IMR-90 (cell line): ENCODE results near the gene DHCR7. TPM values are rescaled to one million over a fixed set of nuclear protein-coding genes. Genes with fewer than 3 reads are reported as not detected.

ENCODE experiments used
- ATAC-seq: fragments of 200-7000 bp; cut with Tn5 transposase; 2 replicates; pipeline ENCODE4 v1.9.1; 2020; ENCODE audit warnings: low read depth, mild to moderate bottlenecking, moderate library complexity
- BruUV-seq: library from RNA; stranded (reverse); fragments of 400-500 nt; replicated peaks from 2 replicates; lab custom pipeline; 2021; lab: Mats Ljungman, UMichigan
- CTCF ChIA-PET: fragments of 300-600 bp; formaldehyde crosslinking; extraction: SDS; loops from one replicate; lab custom pipeline; 2021; ENCODE audit warnings: antibody characterized with exemption; lab: Yijun Ruan, JAX
- POLR2A ChIA-PET: fragments of 300-600 bp; sonication (Branson Sonifier 250); formaldehyde crosslinking; loops from one replicate; lab custom pipeline; 2022; ENCODE audit warnings: antibody characterized with exemption; ENCODE audit not compliant: unreplicated experiment; lab: Charles Lee
- DNase-seq: peaks from one replicate; pipeline ENCODE4 v3.0.0; 2013
- H2AFZ ChIP-seq: replicated peaks from 2 replicates; pipeline ENCODE3; 2013; ENCODE audit warnings: low read length, mild to moderate bottlenecking; ENCODE audit not compliant: poor library complexity
- H2AK5ac ChIP-seq: 2 replicates; pipeline ENCODE4 v1.6.1; 2013; ENCODE audit warnings: low read depth, low read length, inconsistent platforms
- H2AK9ac ChIP-seq: replicated peaks from 2 replicates; pipeline ENCODE3; 2013; ENCODE audit warnings: mild to moderate bottlenecking, low read depth, low read length, moderate library complexity; ENCODE audit not compliant: poor library complexity
- H2BK120ac ChIP-seq: 2 replicates; pipeline ENCODE4 v1.6.1; 2013; ENCODE audit warnings: low read depth, low read length, inconsistent platforms
- H2BK15ac ChIP-seq: 3 replicates; pipeline ENCODE4 v1.6.1; 2013; ENCODE audit warnings: low read depth, low read length, inconsistent platforms
- H2BK20ac ChIP-seq: 2 replicates; pipeline ENCODE4 v1.6.1; 2013; ENCODE audit warnings: low read depth, mild to moderate bottlenecking, inconsistent platforms, low read length, moderate library complexity
- H2BK5ac ChIP-seq: 2 replicates; pipeline ENCODE4 v1.6.1; 2013; ENCODE audit warnings: mild to moderate bottlenecking, low read depth, low read length, inconsistent platforms; ENCODE audit not compliant: poor library complexity, severe bottlenecking
- H3K14ac ChIP-seq: replicated peaks from 2 replicates; pipeline ENCODE4 v1.6.1; 2013; ENCODE audit warnings: low read depth, low read length, inconsistent platforms
- H3K18ac ChIP-seq: 2 replicates; pipeline ENCODE4 v1.6.1; 2013; ENCODE audit warnings: low read depth, low read length, control low read depth
- H3K23ac ChIP-seq: 2 replicates; pipeline ENCODE4 v1.6.1; 2013; ENCODE audit warnings: low read depth, low read length, inconsistent platforms
- H3K27ac ChIP-seq: 2 replicates; pipeline ENCODE4 v1.5.1; 2013; ENCODE audit warnings: mild to moderate bottlenecking, control low read depth, low read length; ENCODE audit not compliant: insufficient read depth
- H3K27me3 ChIP-seq: 2 replicates; pipeline ENCODE4 v1.6.1; 2013; ENCODE audit warnings: low read length; ENCODE audit not compliant: control insufficient read depth, insufficient read depth
- H3K36me3 ChIP-seq: 2 replicates; pipeline ENCODE4 v1.6.1; 2013; ENCODE audit warnings: low read length, mixed read lengths; ENCODE audit not compliant: control insufficient read depth, insufficient read depth
- H3K4ac ChIP-seq: 2 replicates; pipeline ENCODE4 v1.6.1; 2013; ENCODE audit warnings: low read depth, low read length, inconsistent platforms
- H3K4me1 ChIP-seq: 2 replicates; pipeline ENCODE4 v1.6.1; 2013; ENCODE audit warnings: low read length, mixed read lengths; ENCODE audit not compliant: control insufficient read depth, insufficient read depth
- H3K4me2 ChIP-seq: 2 replicates; pipeline ENCODE4 v1.6.1; 2013; ENCODE audit warnings: low read depth, mild to moderate bottlenecking, control low read depth, low read length, moderate library complexity
- H3K4me3 ChIP-seq: 2 replicates; pipeline ENCODE4 v1.5.1; 2013; ENCODE audit warnings: low read depth, mild to moderate bottlenecking, control low read depth, low read length, moderate library complexity; ENCODE audit not compliant: insufficient read depth
- H3K56ac ChIP-seq: 2 replicates; pipeline ENCODE4 v1.6.1; 2013; ENCODE audit warnings: low read length, inconsistent platforms; ENCODE audit not compliant: insufficient read depth; ENCODE audit errors: extremely low read depth
- H3K79me1 ChIP-seq, 2 experiments: 2 replicates each; pipeline ENCODE4 v1.6.1; 2013; ENCODE audit warnings: low read length in 2 of 2, inconsistent platforms in 1 of 2, low read depth in 1 of 2
- H3K9ac ChIP-seq: 2 replicates; pipeline ENCODE4 v1.6.1; 2013; ENCODE audit warnings: low read depth, low read length, control low read depth
- H3K9me1 ChIP-seq: 2 replicates; pipeline ENCODE4 v1.6.1; 2013; ENCODE audit warnings: low read length, inconsistent platforms; ENCODE audit not compliant: insufficient read depth
- H3K9me3 ChIP-seq: 2 replicates; pipeline ENCODE4 v1.6.1; 2013; ENCODE audit warnings: low read length; ENCODE audit not compliant: control insufficient read depth, insufficient read depth
- H4K20me1 ChIP-seq: 2 replicates; pipeline ENCODE4 v1.6.1; 2013; ENCODE audit warnings: low read length, inconsistent platforms; ENCODE audit not compliant: insufficient read depth
- H4K5ac ChIP-seq: 2 replicates; pipeline ENCODE4 v1.6.1; 2013; ENCODE audit warnings: mild to moderate bottlenecking, low read depth, low read length, control low read depth
- H4K8ac ChIP-seq, 2 experiments: 2 replicates each; pipeline ENCODE4 v1.6.1; 2013; ENCODE audit warnings: low read depth in 2 of 2, low read length in 2 of 2, control low read depth in 1 of 2, inconsistent platforms in 1 of 2
- H4K91ac ChIP-seq: 2 replicates; pipeline ENCODE4 v1.6.1; 2013; ENCODE audit warnings: low read depth, low read length, inconsistent platforms; ENCODE audit not compliant: insufficient read depth
- ELK1 ChIP-seq: fragments of 150-350 bp; IDR thresholded peaks from 2 replicates; pipeline ENCODE4 v1.6.1; 2016; ENCODE audit warnings: low read depth, mild to moderate bottlenecking, low read length, moderate library complexity, borderline replicate concordance
- FOS ChIP-seq: fragments of 150-350 bp; IDR thresholded peaks from 2 replicates; pipeline ENCODE4 v1.6.1; 2016; ENCODE audit warnings: low read depth, low read length
- SMC3 ChIP-seq: fragments of 150-350 bp; IDR thresholded peaks from 2 replicates; pipeline ENCODE4 v1.6.1; 2016; ENCODE audit warnings: low read depth, mild to moderate bottlenecking, antibody characterized with exemption, low read length, moderate library complexity
- dilution Hi-C: fragments of 300-500 bp; cut with HindIII; formaldehyde crosslinking; loops from one replicate; pipeline ENCODE4 v1.14.3; 2018; ENCODE audit warnings: low sequenced_read_pairs; ENCODE audit not compliant: unreplicated experiment
- in situ Hi-C: fragments of 300-500 bp; cut with MboI; formaldehyde crosslinking; loops from 3 replicates; pipeline ENCODE4 v1.14.3; 2019; ENCODE audit warnings: low sequenced_read_pairs, inconsistent platforms, mixed read lengths
- intact Hi-C: fragments of 100-400 bp; cut with micrococcal nuclease; formaldehyde crosslinking; loops from 2 replicates; pipeline ENCODE4 v1.10.0; 2022
- polyA plus RNA-seq, 3 experiments: library from polyadenylated mRNA; depleted of rRNA; stranded (reverse); fragments of >200 nt; gene quantifications; 2 replicates each; pipeline ENCODE4 v1.2.3, GENCODE V29; 2012; ENCODE audit warnings: low replicate concordance in 1 of 3
- total RNA-seq: library from RNA; depleted of rRNA; stranded (reverse); fragments of >200 nt; gene quantifications from 2 replicates; pipeline ENCODE4 v1.2.3, GENCODE V29; 2012
- TF ChIP-seq, protein P1 (sequence below): conservative IDR thresholded peaks from 2 replicates; pipeline ENCODE4 v1.5.1; 2012; ENCODE audit warnings: mild to moderate bottlenecking, low read depth, low read length, improper control_type of control experiment

DHCR7 gene
- total and polyA plus RNA-seq, 2 of the 4 experiments (the other 2 are of a cell fraction), result 22.0 to 43.3 TPM

- H3K27ac ChIP-seq, result no peak overlapping the region
- H3K4me2 ChIP-seq, result no peak overlapping the region
- DNase-seq (no peak), ATAC-seq (no peak)
- CTCF ChIA-PET, result no interaction called here
- H4K20me1 ChIP-seq, result no peaks in the 10 kb centered on the region
- BruUV-seq, result no TSS peak
- dilution Hi-C loops (no loop called here), intact Hi-C loops (no loop called here), in situ Hi-C loops (no loop called here)
- no peak overlapping the region for H2AK9ac ChIP-seq
- no peak overlapping the region for H2BK15ac ChIP-seq
- H4K91ac ChIP-seq, result no peak overlapping the region
- H2BK20ac ChIP-seq, result no peak overlapping the region
- H2AFZ ChIP-seq, result no peak overlapping the region
- H3K18ac ChIP-seq, result no peak overlapping the region
- H3K9me3 ChIP-seq, result peaks cover 4% of the 10 kb centered on the region; the same call in 1 of the 2 replicates
- H4K5ac ChIP-seq, result no peak overlapping the region
- H3K4me1 ChIP-seq, result no peaks in the 10 kb centered on the region
- no peak overlapping the region for H2BK120ac ChIP-seq
- H3K79me1 ChIP-seq, result no peaks in the 10 kb centered on the region
- no peak for TF ChIP-seq ELK1
- no peak for TF ChIP-seq FOS
- TF ChIP-seq, protein P1, sequence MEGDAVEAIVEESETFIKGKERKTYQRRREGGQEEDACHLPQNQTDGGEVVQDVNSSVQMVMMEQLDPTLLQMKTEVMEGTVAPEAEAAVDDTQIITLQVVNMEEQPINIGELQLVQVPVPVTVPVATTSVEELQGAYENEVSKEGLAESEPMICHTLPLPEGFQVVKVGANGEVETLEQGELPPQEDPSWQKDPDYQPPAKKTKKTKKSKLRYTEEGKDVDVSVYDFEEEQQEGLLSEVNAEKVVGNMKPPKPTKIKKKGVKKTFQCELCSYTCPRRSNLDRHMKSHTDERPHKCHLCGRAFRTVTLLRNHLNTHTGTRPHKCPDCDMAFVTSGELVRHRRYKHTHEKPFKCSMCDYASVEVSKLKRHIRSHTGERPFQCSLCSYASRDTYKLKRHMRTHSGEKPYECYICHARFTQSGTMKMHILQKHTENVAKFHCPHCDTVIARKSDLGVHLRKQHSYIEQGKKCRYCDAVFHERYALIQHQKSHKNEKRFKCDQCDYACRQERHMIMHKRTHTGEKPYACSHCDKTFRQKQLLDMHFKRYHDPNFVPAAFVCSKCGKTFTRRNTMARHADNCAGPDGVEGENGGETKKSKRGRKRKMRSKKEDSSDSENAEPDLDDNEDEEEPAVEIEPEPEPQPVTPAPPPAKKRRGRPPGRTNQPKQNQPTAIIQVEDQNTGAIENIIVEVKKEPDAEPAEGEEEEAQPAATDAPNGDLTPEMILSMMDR, result no peak
- TF ChIP-seq SMC3, result no peak
- no peak overlapping the region for H3K4ac ChIP-seq
- H3K56ac ChIP-seq, result no peak overlapping the region
- H2AK5ac ChIP-seq, result no peak overlapping the region
- no peaks in the 10 kb centered on the region for H3K36me3 ChIP-seq
- no peak overlapping the region for H3K23ac ChIP-seq
- H3K9ac ChIP-seq, result no peak overlapping the region
- no peak overlapping the region for H3K14ac ChIP-seq
- H2BK5ac ChIP-seq, result peak overlapping the region; percentile 25
- H3K9me1 ChIP-seq, result no peaks in the 10 kb centered on the region
- POLR2A ChIA-PET, result no interaction called here
- H3K27me3 ChIP-seq, result peaks cover 22% of the 10 kb centered on the region
- H3K4me3 ChIP-seq, result no peak overlapping the region
- H4K8ac ChIP-seq, result no peak overlapping the region
These were observed 33.5 kb downstream of the DHCR7 start for GRCh38 chr11:71414645-71415044.
